Suprapubic skin (tissue), 4 donors: Measurements from ENCODE around the gene CAPN3.

Experiments used
- CTCF ChIP-seq, 2 donors: fragments of 200-600 bp in 1 of 2; fragments of 450-650 bp in 1 of 2; sonication (generic) in 1 of 2; IDR thresholded peaks; one replicate each; pipeline ENCODE4 v1.5.1; 2016 to 2019; ENCODE audit warnings: antibody characterized with exemption in 2 of 2, mild to moderate bottlenecking in 1 of 2, moderate library complexity in 1 of 2
- EP300 ChIP-seq: sonication (generic); formaldehyde crosslinking; IDR thresholded peaks from one replicate; pipeline ENCODE4 v1.6.1; 2017; ENCODE audit warnings: antibody characterized with exemption
- POLR2A ChIP-seq, 2 donors: fragments of 450-650 bp; IDR thresholded peaks; one replicate each; pipeline ENCODE4 v1.6.1; 2017; ENCODE audit warnings: antibody characterized with exemption in 2 of 2, mild to moderate bottlenecking in 2 of 2, moderate library complexity in 2 of 2
- POLR2AphosphoS5 ChIP-seq, 3 donors: sonication (generic); formaldehyde crosslinking; IDR thresholded peaks; one replicate each; pipeline ENCODE4 v1.6.1; 2017; ENCODE audit warnings: antibody characterized with exemption in 3 of 3

GRCh38 chr15:42453826-42454225, 94.5 kb downstream of the CAPN3 start:
- TF ChIP-seq CTCF (IDR thresholded peaks at IDR 0.05) (no peak), POLR2AphosphoS5 (IDR thresholded peaks at IDR 0.05) (no peak), POLR2A (IDR thresholded peaks at IDR 0.05) (no peak), EP300 (no peak)
